ENCODE measurements around the gene ZNF275.

- TF ChIP-seq CTCF (conservative IDR thresholded peaks at IDR 0.05; ENCODE audit: low read length), result no peak
- no peak for TF ChIP-seq EZH2phosphoT487 (IDR thresholded peaks at IDR 0.05; ENCODE audit: borderline replicate concordance)
These were observed 30.4 kb upstream of the ZNF275 start for GRCh38 chrX:153303276-153304262.

Data from Loucy (cell line).